Spleen (tissue), 11 donors: ENCODE measurements around the gene NSD1. TPM values are rescaled to one million over a fixed set of nuclear protein-coding genes. Genes with fewer than 3 reads are reported as not detected.

Experiments
- DNase-seq: peaks from one replicate; pipeline ENCODE4 v3.0.0-alpha.2; 2020
- H3K27ac ChIP-seq, 8 donors: fragments of 200-600 bp; sonication (generic) in 7 of 8; 1 replicate in 4 of 8; 2 replicates in 4 of 8; pipeline versions ENCODE4 v1.5.0 to v1.8.0; 2016 to 2021; ENCODE audit warnings: inconsistent platforms in 4 of 8, mild to moderate bottlenecking in 4 of 8, moderate library complexity in 1 of 8
- H3K27me3 ChIP-seq, 7 donors: fragments of 200-600 bp; sonication (generic) in 6 of 7; replicated peaks in 1 of 7; 1 replicate in 4 of 7; 2 replicates in 3 of 7; pipeline versions ENCODE4 v1.5.0 to v1.8.0; 2016 to 2021; ENCODE audit warnings: inconsistent platforms in 3 of 7, mild to moderate bottlenecking in 1 of 7
- H3K36me3 ChIP-seq, 6 donors: fragments of 200-600 bp; sonication (generic) in 5 of 6; 1 replicate in 4 of 6; 2 replicates in 2 of 6; pipeline versions ENCODE4 v1.5.0 to v1.8.0; 2016 to 2021; ENCODE audit warnings: inconsistent platforms in 2 of 6
- H3K4me1 ChIP-seq, 6 donors: fragments of 200-600 bp; sonication (generic) in 5 of 6; 1 replicate in 3 of 6; 2 replicates in 3 of 6; pipeline versions ENCODE4 v1.5.0 to v1.8.0; 2016 to 2021; ENCODE audit warnings: inconsistent platforms in 3 of 6
- H3K4me3 ChIP-seq, 8 donors: fragments of 200-600 bp; sonication (generic) in 7 of 8; 1 replicate in 4 of 8; 2 replicates in 4 of 8; pipeline versions ENCODE4 v1.5.0 to v1.8.0; 2016 to 2021; ENCODE audit warnings: inconsistent platforms in 4 of 8, mild to moderate bottlenecking in 4 of 8, moderate library complexity in 2 of 8
- H3K9me3 ChIP-seq, 8 donors: fragments of 200-600 bp; sonication (generic) in 7 of 8; 1 replicate in 4 of 8; 2 replicates in 4 of 8; pipeline versions ENCODE4 v1.5.0 to v1.8.0; 2016 to 2021; ENCODE audit warnings: inconsistent platforms in 4 of 8
- CTCF ChIP-seq, 11 experiments: fragments of 200-600 bp in 7 of 11; fragments of 450-650 bp in 4 of 11; sonication (generic) in 4 of 11; IDR thresholded peaks in 8 of 11; conservative IDR thresholded peaks in 3 of 11; 1 replicate in 7 of 11; 2 replicates in 4 of 11; pipeline versions ENCODE4 v1.4.0 to v1.8.0; 2016 to 2021; ENCODE audit warnings: antibody characterized with exemption in 11 of 11, inconsistent platforms in 4 of 11, mild to moderate bottlenecking in 1 of 11
- POLR2A ChIP-seq, 3 donors: fragments of 450-650 bp; IDR thresholded peaks; one replicate each; pipeline ENCODE4 v1.5.1; 2017; ENCODE audit warnings: antibody characterized with exemption in 3 of 3, mild to moderate bottlenecking in 1 of 3
- POLR2AphosphoS5 ChIP-seq, 3 donors: sonication (generic); formaldehyde crosslinking; IDR thresholded peaks; one replicate each; pipeline ENCODE4 v1.5.1; 2017; ENCODE audit warnings: antibody characterized with exemption in 3 of 3
- WGBS, 5 donors: extraction: QIAGEN DNeasy Blood & Tissue Kit in 3 of 5; methylation state at CpG; one replicate each; pipeline versions ENCODE4 v1.1.5 to v1.1.7; 2013 to 2018; 5-methylcytosine and 5-hydroxymethylcytosine counted together
- intact Hi-C: fragments of 100-400 bp; cut with DNase I; formaldehyde crosslinking; loops from one replicate; pipeline ENCODE4 v1.15.0; 2023; ENCODE audit warnings: low total_unique reads
- polyA plus RNA-seq, 3 donors: library from polyadenylated mRNA; stranded (reverse); fragments of 200-250 nt; gene quantifications; one replicate each; pipeline ENCODE4 v1.2.1, GENCODE V29; 2013
- total RNA-seq, 7 donors: library from RNA; depleted of rRNA in 3 of 7; stranded (reverse); fragments of >200 nt in 3 of 7; fragmentation: NEBNext Ultra II Directional in 4 of 7; extraction: Animal tissue kit (Norgen Biotek cat#: 25700) in 4 of 7; gene quantifications; one replicate each; pipeline versions ENCODE4 v1.1.0 to v1.2.1, GENCODE V29; 2016 to 2021
- donor health status: healthy with polysubstance abuse.
- donor health status: DM: no; HTN: no; CAD: no; lungs with moderate emphysema.
- donor health status: DM: no; HTN: no; CAD: no.
- donor health status: Bipolar disorder and iron deficiency.
- donor health status: healthy.
- donor health status: DM: no; HTN: no; CAD: no.
- donor health status: DM: yes; HTN: yes; CAD: no.

The NSD1 gene
- total and polyA plus RNA-seq, 10 donors = 4.1 to 130 (median 69.1) TPM

- Histone ChIP-seq H3K27ac (no peak overlapping the region), H3K4me1 (peaks cover 0 to 36% (median 9%) of the 10 kb centered on the region in 6 donors), H3K9me3 (no peaks in the 10 kb centered on the region), H3K36me3 (peaks cover 0 to 65% (median 15%) of the 10 kb centered on the region in 6 donors), H3K4me3 (no peak overlapping the region), H3K27me3 (no peaks in the 10 kb centered on the region)
- no peak for DNase-seq
- TF ChIP-seq POLR2AphosphoS5 (IDR thresholded peaks at IDR 0.05) = no peak
- TF ChIP-seq POLR2A (IDR thresholded peaks at IDR 0.05) = no peak
- TF ChIP-seq CTCF (IDR thresholded peaks at IDR 0.05 in 8 of 11, conservative IDR thresholded peaks at IDR 0.05 in 3 of 11) = no peak
- whole genome bisulfite sequencing, 5 donors = 88 to 99% (median 96%) methylated on average over 3 of the region's 3 CpGs
- intact Hi-C loops = no loop called here
Measured at GRCh38 chr5:177228751-177229150, 95.2 kb downstream of the NSD1 start.

- H3K9me3 ChIP-seq = no peaks in the 10 kb centered on the region
- WGBS, 5 donors = 69 to 94% (median 80%) methylated on average over 6 of the region's 6 CpGs
- peaks cover 0 to 28% (median 8%) of the 10 kb centered on the region in 6 donors for H3K4me1 ChIP-seq
- no peak for DNase-seq
- H3K36me3 ChIP-seq = peaks cover 0 to 64% (median 13%) of the 10 kb centered on the region in 6 donors
- H3K4me3 ChIP-seq = no peak overlapping the region
- intact Hi-C loops = no loop called here
- TF ChIP-seq CTCF (IDR thresholded peaks at IDR 0.05 in 8 of 11, conservative IDR thresholded peaks at IDR 0.05 in 3 of 11) (no peak), POLR2AphosphoS5 (IDR thresholded peaks at IDR 0.05) (no peak), POLR2A (IDR thresholded peaks at IDR 0.05) (no peak)
- H3K27me3 ChIP-seq = no peaks in the 10 kb centered on the region
- H3K27ac ChIP-seq = no peak overlapping the region
Measured at GRCh38 chr5:177230660-177231059, 97.1 kb downstream of the NSD1 start.

- no peak for TF ChIP-seq POLR2A (IDR thresholded peaks at IDR 0.05)
- no peak for TF ChIP-seq POLR2AphosphoS5 (IDR thresholded peaks at IDR 0.05)
- TF ChIP-seq CTCF (IDR thresholded peaks at IDR 0.05 in 8 of 11, conservative IDR thresholded peaks at IDR 0.05 in 3 of 11) = no peak
- Histone ChIP-seq H3K27ac (no peak overlapping the region), H3K4me1 (peaks cover 0 to 28% (median 8%) of the 10 kb centered on the region in 6 donors), H3K36me3 (peaks cover 0 to 66% (median 19%) of the 10 kb centered on the region in 6 donors), H3K4me3 (no peak overlapping the region), H3K27me3 (no peaks in the 10 kb centered on the region), H3K9me3 (no peaks in the 10 kb centered on the region)
- 95 to 98% (median 95%) methylated on average over 11 of the region's 11 CpGs for WGBS, 5 donors
- intact Hi-C loops = no loop called here
- no peak for DNase-seq
Measured at GRCh38 chr5:177231479-177232250, 98.1 kb downstream of the NSD1 start.

- TF ChIP-seq CTCF (IDR thresholded peaks at IDR 0.05 in 8 of 11, conservative IDR thresholded peaks at IDR 0.05 in 3 of 11) (no peak), POLR2A (IDR thresholded peaks at IDR 0.05) (no peak), POLR2AphosphoS5 (IDR thresholded peaks at IDR 0.05) (no peak)
- peaks cover 0 to 28% (median 8%) of the 10 kb centered on the region in 6 donors for H3K4me1 ChIP-seq
- no peak overlapping the region for H3K27ac ChIP-seq
- no peaks in the 10 kb centered on the region for H3K27me3 ChIP-seq
- H3K36me3 ChIP-seq = peaks cover 0 to 73% (median 24%) of the 10 kb centered on the region in 6 donors
- WGBS, 5 donors = 81 to 91% (median 84%) methylated on average over 4 of the region's 4 CpGs
- intact Hi-C loops = no loop called here
- H3K4me3 ChIP-seq = no peak overlapping the region
- DNase-seq = no peak
- H3K9me3 ChIP-seq = no peaks in the 10 kb centered on the region
Measured at GRCh38 chr5:177232358-177232757, 98.8 kb downstream of the NSD1 start.
